Measurements from ENCODE around the gene SPPL2C. TPM values are rescaled to one million over a fixed set of nuclear protein-coding genes. Genes with fewer than 3 reads are reported as not detected.

Gene SPPL2C
- total RNA-seq, 1 experiment from 2014 or later = not detected

DNA sequence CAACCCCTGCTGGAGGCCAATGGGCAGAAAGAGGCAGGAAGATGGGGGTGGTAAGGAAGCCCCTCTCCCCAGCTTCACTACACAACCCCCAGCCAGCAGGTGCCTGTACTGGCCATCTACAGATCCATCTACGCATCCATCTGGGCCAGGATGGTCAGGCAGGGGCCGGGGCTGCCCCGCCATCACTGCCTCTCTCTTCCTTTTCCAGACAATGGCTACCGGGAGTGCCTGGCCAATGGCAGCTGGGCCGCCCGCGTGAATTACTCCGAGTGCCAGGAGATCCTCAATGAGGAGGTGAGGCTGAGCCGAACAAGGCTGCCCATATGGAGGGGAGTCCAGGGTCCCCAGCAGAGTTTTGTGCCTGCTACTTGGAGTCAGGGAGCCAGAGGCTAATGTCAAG is 23.5 kb upstream of the SPPL2C start:
- Mint-ChIP-seq H3K9me3 (no peaks in the 10 kb centered on the region), H3K4me1 (peaks cover 0 to 13% of the 10 kb centered on the region in 2 experiments; a peak in 1 of 4 replicates), H3K27me3 (ENCODE audit: low read depth) (peaks cover 12% of the 10 kb centered on the region), H3K36me3 (ENCODE audit: insufficient read depth in 1 of 3, low read depth in 3 of 3) (no peaks in the 10 kb centered on the region; a peak in 1 of 7 replicates), H3K27ac (no peak overlapping the region), H3K4me3 (no peak overlapping the region)
- Histone ChIP-seq H3K9ac (ENCODE audit: extremely low read depth, insufficient read length, low read length) (no peak overlapping the region), H4K91ac (ENCODE audit: insufficient read length, low read depth, low read length) (no peak overlapping the region), H2BK15ac (ENCODE audit: low read depth, low read length) (no peak overlapping the region), H4K20me1 (ENCODE audit: control insufficient read depth, insufficient read depth, insufficient read length) (no peaks in the 10 kb centered on the region), H2BK12ac (ENCODE audit: insufficient read length, low read depth, low read length) (no peak overlapping the region), H2BK20ac (ENCODE audit: low read depth, low read length, poor library complexity, severe bottlenecking) (no peak overlapping the region), H2BK5ac (ENCODE audit: insufficient read length, low read length) (no peak overlapping the region), H3K79me2 (ENCODE audit: insufficient read depth, low read length) (no peaks in the 10 kb centered on the region), H3K4me1 (ENCODE audit: insufficient read depth, low read length) (no peaks in the 10 kb centered on the region), H2AK5ac (ENCODE audit: insufficient read length, low read length) (no peak overlapping the region), H3K4me2 (ENCODE audit: insufficient read depth, insufficient read length, low read length) (no peak overlapping the region), H3T11ph (ENCODE audit: low read length) (no peak overlapping the region), H3K27me3 (ENCODE audit: insufficient read depth, low read length) (no peaks in the 10 kb centered on the region), H3K14ac (ENCODE audit: insufficient read depth, low read length) (no peak overlapping the region), H3K23ac (ENCODE audit: insufficient read length, low read depth, low read length) (no peak overlapping the region), H3K9me3 (ENCODE audit: control insufficient read depth, low read depth, low read length) (no peaks in the 10 kb centered on the region), H3K79me1 (ENCODE audit: insufficient read depth, low read depth, low read length, poor library complexity, severe bottlenecking) (no peaks in the 10 kb centered on the region), H3K27ac (ENCODE audit: insufficient read length, low read depth, low read length) (no peak overlapping the region), H3K18ac (ENCODE audit: insufficient read length, low read depth, low read length) (no peak overlapping the region), H3K4ac (ENCODE audit: low read depth, low read length) (no peak overlapping the region), H3K23me2 (ENCODE audit: insufficient read length, low read depth, low read length, poor library complexity, severe bottlenecking) (no peaks in the 10 kb centered on the region), H2BK120ac (ENCODE audit: low read depth, low read length, poor library complexity, severe bottlenecking) (no peak overlapping the region), H4K8ac (replicated peaks; ENCODE audit: insufficient read length, low read depth, low read length) (no peak overlapping the region), H2AFZ (ENCODE audit: low read length) (no peak overlapping the region), H3K56ac (ENCODE audit: insufficient read length, low read depth, low read length) (no peak overlapping the region), H4K5ac (ENCODE audit: insufficient read length, low read depth, low read length) (no peak overlapping the region)
- TF ChIP-seq, protein P1, sequence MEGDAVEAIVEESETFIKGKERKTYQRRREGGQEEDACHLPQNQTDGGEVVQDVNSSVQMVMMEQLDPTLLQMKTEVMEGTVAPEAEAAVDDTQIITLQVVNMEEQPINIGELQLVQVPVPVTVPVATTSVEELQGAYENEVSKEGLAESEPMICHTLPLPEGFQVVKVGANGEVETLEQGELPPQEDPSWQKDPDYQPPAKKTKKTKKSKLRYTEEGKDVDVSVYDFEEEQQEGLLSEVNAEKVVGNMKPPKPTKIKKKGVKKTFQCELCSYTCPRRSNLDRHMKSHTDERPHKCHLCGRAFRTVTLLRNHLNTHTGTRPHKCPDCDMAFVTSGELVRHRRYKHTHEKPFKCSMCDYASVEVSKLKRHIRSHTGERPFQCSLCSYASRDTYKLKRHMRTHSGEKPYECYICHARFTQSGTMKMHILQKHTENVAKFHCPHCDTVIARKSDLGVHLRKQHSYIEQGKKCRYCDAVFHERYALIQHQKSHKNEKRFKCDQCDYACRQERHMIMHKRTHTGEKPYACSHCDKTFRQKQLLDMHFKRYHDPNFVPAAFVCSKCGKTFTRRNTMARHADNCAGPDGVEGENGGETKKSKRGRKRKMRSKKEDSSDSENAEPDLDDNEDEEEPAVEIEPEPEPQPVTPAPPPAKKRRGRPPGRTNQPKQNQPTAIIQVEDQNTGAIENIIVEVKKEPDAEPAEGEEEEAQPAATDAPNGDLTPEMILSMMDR (conservative IDR thresholded peaks at IDR 0.05) = no peak
- WGBS (ENCODE audit: extremely low coverage, insufficient read length, low lambda C conversion rate) = no CpG with 5 or more reads among the region's 9 CpGs
- no peak for DNase-seq
